Measurements from ENCODE around the gene NAT16. TPM values are rescaled to one million over a fixed set of nuclear protein-coding genes. Genes with fewer than 3 reads are reported as not detected.

NAT16 gene
- total and polyA plus RNA-seq, 2 of the 13 experiments (the other 11 are each of a cell fraction or from before 2014, with no cell fraction given) = 0.04 TPM; not detected in 1

- TF ChIP-seq HMG20B (CRISPR knock-in tag; conservative IDR thresholded peaks at IDR 0.05) = no peak
- no peak for TF ChIP-seq ZNF207 (IDR thresholded peaks at IDR 0.05; ENCODE audit: borderline replicate concordance)
- TF ChIP-seq ZNF749 (CRISPR knock-in tag; IDR thresholded peaks at IDR 0.05; ENCODE audit: borderline replicate concordance) = no peak
- TF ChIP-seq FOXK2 (IDR thresholded peaks at IDR 0.05) = no peak
- TF ChIP-seq TP53 (CRISPR knock-in tag; conservative IDR thresholded peaks at IDR 0.05) = no peak
- TF ChIP-seq ZNF629 (CRISPR knock-in tag; conservative IDR thresholded peaks at IDR 0.05) = no peak
- no peak; the same call in 1 of the 2 replicates for TF ChIP-seq ZBTB38 (CRISPR knock-in tag; IDR thresholded peaks at IDR 0.05)
- no peak for TF ChIP-seq NPAS2 (CRISPR knock-in tag; IDR thresholded peaks at IDR 0.05; ENCODE audit: borderline replicate concordance)
- TF ChIP-seq IKZF4 (CRISPR knock-in tag; IDR thresholded peaks at IDR 0.05; ENCODE audit: borderline replicate concordance, low read depth, not compliant biosample characterization) = no peak
- no peak for TF ChIP-seq EHMT2 (IDR thresholded peaks at IDR 0.05; ENCODE audit: borderline replicate concordance, low read depth, low read length)
- TF ChIP-seq NRL (CRISPR knock-in tag; IDR thresholded peaks at IDR 0.05; ENCODE audit: borderline replicate concordance) = peak; percentile 57; the same call in 1 of the 2 replicates
- no peak for TF ChIP-seq ZNF598 (CRISPR knock-in tag; IDR thresholded peaks at IDR 0.05; ENCODE audit: borderline replicate concordance)
- no peak for TF ChIP-seq ZNF253 (CRISPR knock-in tag; IDR thresholded peaks at IDR 0.05; ENCODE audit: borderline replicate concordance)
- TF ChIP-seq MED8 (CRISPR knock-in tag; IDR thresholded peaks at IDR 0.05; ENCODE audit: insufficient replicate concordance) = no peak
- TF ChIP-seq JUN (CRISPR knock-in tag; IDR thresholded peaks at IDR 0.05) = no peak
- peak; percentile 81; the same call in 1 of the 2 replicates for TF ChIP-seq ZNF558 (CRISPR knock-in tag; IDR thresholded peaks at IDR 0.05; ENCODE audit: borderline replicate concordance)
- no peak for TF ChIP-seq RFX3 (CRISPR knock-in tag; IDR thresholded peaks at IDR 0.05)
- TF ChIP-seq ZNF780A (CRISPR knock-in tag; IDR thresholded peaks at IDR 0.05) = no peak
- TF ChIP-seq SRSF4 (IDR thresholded peaks at IDR 0.05; ENCODE audit: low read depth, low read length, poor library complexity, severe bottlenecking) = no peak
- TF ChIP-seq HIVEP1 (CRISPR knock-in tag; IDR thresholded peaks at IDR 0.05) = no peak
- no peak for TF ChIP-seq GMEB1 (CRISPR knock-in tag; IDR thresholded peaks at IDR 0.05; ENCODE audit: borderline replicate concordance)
- TF ChIP-seq HNF4A (CRISPR knock-in tag; IDR thresholded peaks at IDR 0.05) = no peak
- TF ChIP-seq DRAP1 (CRISPR knock-in tag; IDR thresholded peaks at IDR 0.05) = no peak
- TF ChIP-seq ZNF687 (CRISPR knock-in tag; IDR thresholded peaks at IDR 0.05) = peak; percentile 79
- no peak for TF ChIP-seq KDM5B (CRISPR knock-in tag; IDR thresholded peaks at IDR 0.05; ENCODE audit: borderline replicate concordance)
Observed at GRCh38 chr7:101128040-101128834, 51.9 kb downstream of the NAT16 start (continued).
